Activated CD4-positive, alpha-beta T cell treated with anti-CD3 and anti-CD28 coated beads, Interleukin-2, Interleukin-4, amounts not matched to agents 100 ng/mL and 50 ng/mL, durations not matched to agents 16 hours and 8 hours (primary cell): ENCODE data around the gene KRTAP10-7.
"Not testable (repeated sequence)": the region's sequence is repeated elsewhere in the genome, so short reads cannot be mapped to it uniquely, and the experiment has no call there.

Experiments
- DNase-seq: peaks from one replicate; pipeline ENCODE4 v3.0.0-alpha.2; 2020; ENCODE audit warnings: low spot score

The KRTAP10-7 gene, protein sequence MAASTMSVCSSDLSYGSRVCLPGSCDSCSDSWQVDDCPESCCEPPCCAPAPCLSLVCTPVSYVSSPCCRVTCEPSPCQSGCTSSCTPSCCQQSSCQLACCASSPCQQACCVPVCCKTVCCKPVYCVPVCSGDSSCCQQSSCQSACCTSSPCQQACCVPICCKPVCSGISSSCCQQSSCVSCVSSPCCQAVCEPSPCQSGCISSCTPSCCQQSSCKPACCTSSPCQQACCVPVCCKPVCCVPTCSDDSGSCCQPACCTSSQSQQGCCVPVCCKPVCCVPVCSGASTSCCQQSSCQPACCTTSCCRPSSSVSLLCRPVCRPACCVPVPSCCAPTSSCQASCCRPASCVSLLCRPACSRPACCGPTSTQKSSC

DNA sequence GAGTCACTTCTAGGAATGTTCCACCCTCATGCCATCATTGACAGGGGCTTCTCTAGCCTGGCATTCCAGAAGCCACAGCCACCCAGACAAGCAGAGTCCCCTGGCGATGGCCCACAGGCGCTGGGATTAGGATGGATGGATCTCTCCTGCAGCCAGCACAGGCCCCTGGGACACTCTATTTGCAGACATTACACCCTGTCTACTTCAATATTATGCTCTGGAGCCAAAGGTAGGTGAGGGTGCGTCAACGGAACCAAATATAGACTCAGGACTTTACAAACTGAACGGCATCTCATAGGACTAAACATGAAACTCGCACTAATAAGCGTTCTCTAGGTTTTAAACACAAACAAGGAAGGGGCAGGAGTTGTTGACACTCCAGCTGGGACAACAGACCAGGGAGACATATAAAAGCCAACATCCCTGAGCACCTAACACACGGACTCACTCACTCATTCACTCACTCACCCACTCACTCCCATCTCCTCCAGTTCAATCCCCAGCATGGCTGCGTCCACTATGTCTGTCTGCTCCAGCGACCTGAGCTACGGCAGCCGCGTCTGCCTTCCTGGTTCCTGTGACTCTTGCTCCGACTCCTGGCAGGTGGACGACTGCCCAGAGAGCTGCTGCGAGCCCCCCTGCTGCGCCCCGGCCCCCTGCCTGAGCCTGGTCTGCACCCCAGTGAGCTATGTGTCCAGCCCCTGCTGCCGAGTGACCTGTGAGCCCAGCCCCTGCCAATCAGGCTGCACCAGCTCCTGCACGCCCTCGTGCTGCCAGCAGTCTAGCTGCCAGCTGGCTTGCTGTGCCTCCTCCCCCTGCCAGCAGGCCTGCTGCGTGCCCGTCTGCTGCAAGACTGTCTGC is at the start of gene KRTAP10-7:
KRTAP10-7 (plus strand) TSS at position 480 of the 861 bp plus-strand sequence; CDS start at position 505, 25 bp downstream.
- not testable (repeated sequence) for DNase-seq

DNA sequence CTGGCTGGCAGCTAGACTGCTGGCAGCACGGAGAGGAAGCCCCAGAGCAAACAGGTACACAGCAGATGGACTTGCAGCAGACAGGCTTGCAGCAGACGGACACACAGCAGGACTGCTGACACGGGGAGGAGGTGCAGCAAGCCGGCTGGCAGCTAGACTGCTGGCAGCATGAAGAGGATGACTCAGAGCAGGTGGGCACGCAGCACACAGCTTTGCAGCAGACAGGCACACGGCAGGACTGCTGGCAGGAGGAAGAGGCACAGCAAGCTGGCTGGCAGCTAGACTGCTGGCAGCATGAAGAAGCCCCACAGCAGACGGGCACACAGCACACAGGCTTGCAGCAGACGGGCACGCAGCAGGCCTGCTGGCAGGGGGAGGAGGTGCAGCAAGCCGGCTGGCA is 49.6 kb upstream of the KRTAP10-7 start:
- no peak for DNase-seq

DNA sequence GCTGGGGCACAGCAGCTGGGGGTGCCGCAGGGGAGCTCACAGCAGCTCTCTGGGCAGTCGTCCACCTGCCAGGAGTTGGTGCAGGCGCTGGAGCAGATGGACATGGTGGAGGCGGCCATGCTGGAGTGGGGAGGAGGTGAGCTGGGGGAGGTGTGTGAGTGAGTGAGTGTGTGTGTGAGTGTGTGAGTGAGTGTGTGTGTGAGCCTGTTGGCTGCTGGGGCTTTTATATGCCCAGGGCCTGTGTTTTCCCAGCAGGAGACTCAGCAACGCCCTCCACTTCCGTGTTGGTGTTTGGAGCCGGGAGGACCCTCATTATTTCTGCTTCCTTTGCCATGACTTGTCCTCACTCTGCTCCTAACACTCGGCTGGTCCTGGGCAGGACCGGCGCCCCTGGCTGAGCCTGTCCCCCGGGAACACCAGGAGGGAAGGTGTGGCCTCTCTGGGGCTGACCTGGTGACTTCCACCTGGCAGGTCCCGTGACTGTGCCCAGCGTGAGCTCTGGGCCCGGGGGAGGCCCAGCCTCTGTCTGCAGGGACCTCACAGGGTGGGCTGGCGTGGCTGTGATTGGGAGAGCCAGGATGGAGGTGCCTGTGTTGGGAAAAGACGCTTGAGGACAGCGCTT is 48.9 kb upstream of the KRTAP10-7 start, which contains the start of gene KRTAP10-2:
KRTAP10-2 (minus strand) TSS at position 166 of the 622 bp plus-strand sequence; CDS start at position 119, 47 bp downstream.
- no peak for DNase-seq

DNA sequence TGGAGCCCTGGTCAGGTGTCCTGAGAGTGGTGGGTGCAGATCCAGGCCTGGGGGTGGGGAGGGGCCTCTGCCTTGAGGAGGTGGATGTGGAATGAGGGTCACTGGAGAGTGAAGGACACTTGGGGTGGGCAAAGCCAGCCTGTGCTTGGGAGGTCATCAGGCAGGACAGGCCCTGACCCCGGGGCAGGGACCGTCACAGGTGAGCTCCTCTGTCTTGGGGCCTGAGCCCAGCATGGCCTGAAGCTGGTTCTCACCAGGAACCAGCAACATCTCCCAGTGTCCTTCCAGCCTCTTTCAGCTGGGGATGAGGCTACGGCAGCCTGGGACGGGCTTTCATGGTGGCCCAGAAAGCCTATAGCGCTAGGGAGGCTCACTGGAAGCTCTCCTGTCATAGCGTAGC is 48.3 kb upstream of the KRTAP10-7 start:
- no peak for DNase-seq

DNA sequence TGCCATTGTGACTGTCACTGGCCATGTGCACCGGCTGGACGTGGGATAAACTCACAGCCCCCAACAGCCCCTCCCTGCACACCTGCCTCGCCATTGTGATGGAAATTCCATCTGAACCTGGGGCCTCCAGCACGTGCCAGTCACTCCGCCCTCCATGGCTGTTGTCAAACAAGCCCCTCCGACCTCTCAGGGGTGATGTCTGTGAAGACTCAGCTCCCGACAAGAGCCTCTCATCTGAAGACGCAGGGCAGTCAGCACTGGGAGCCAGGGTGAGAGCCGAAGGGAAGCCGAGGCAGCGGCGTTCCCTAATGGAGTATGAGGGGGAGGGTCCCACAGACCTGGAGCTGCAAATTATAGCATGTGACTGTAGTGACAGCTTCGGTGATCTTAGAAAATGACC is 47.7 kb upstream of the KRTAP10-7 start:
- no peak for DNase-seq

DNA sequence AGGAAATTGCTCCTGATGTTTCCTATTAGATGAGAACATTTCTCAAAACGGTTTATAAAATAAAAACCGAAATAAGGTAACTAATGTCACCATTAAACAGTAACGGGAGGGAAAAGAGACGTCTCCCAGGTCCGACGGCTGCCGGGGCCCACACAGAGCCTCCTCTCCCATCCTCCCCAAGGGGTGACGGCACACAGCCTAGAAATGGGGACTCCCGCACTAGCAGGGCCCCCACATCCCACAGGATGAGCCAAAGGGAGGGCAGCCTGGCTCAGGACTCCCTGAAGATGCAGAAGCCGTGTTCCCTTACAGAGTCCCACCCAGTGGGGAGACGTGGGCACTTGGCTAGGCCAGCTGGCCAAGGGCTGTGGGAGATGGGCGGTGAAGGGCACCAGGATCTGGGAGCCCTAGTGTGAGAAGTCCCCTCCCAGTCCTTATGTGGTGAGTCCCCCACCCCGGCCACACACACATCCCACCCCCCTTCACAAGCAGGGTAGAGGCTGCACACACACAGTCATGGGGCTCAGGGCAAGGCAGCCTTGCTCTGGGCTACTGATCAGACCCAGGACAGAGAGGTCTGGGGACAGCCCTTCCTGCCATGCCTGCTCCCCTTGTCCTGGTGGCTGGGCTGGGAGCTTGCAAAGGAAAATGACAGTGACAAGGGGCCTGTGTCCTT is 45.1 kb upstream of the KRTAP10-7 start:
- no peak for DNase-seq

DNA sequence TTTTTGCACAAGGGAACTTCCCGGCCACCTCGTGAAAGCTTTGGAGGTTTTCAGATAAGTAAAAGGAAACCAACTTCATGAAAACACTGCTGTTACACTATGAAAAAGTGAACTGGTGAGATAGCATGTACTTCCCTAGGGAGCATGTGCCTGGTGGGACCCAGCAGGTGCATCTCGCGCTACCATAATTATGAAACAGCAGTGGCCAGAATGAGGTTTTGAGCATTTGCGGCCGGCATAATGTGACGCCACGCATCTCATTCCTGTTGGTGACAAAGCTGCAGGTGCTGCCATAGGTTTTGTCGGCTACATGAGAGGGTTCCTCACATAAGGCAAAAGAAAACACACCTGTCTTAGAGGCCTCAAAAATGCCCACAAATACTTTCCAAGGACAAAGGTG is 43.5 kb upstream of the KRTAP10-7 start:
- DNase-seq = no peak

DNA sequence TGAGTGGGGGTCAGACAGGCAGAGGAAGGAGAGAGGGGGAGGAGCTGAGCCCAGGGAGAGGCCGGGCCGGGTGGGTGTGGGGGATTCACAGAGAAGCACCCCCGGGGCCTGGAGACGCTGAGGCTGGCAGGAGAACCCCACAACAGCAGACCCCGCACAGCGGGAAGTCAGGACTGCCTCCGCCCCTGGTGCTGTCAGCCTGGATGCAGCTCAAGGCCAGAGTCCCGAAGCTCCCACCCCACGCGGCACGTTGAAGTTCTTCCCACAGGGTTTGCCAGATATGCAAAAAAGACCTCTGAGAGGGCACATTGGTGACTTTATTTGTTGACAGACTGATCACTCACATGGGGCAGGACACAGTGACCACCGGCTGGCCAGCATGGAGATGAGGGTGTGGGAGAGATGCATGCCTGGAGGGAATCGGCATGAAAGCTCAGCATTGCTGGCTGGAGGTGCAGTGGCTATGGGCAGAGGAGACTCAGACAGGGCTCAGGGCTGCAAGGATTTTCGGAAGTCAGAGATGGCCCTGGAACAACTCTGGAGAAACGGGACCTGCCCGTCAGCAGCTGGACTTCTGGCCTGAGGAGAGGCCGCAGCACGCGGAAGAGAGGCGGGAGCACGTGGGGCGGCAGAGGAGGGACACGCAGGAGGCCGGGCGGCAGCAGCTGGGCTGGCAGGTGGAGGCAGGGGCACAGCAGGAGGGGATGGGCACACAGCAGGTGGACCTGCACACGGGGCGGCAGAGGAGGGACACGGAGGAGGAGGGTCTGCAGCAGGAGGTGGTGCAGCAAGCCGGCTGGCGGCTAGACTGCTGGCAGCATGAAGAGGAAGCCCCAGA is 42.7 kb upstream of the KRTAP10-7 start:
- no peak for DNase-seq

DNA sequence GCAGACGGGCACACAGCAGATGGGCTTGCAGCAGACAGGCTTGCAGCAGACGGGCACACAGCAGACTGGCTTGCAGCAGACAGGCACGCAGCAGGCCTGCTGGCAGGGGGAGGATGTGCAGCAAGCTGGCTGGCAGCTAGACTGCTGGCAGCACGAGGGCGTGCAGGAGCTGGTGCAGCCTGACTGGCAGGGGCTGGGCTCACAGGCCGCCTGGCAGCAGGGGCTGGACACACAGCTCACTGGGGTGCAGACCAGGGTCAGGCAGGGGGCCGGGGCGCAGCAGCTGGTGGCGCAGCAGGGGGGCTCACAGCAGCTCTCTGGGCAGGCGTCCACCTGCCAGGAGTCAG is 42.1 kb upstream of the KRTAP10-7 start:
- not testable (repeated sequence) for DNase-seq

DNA sequence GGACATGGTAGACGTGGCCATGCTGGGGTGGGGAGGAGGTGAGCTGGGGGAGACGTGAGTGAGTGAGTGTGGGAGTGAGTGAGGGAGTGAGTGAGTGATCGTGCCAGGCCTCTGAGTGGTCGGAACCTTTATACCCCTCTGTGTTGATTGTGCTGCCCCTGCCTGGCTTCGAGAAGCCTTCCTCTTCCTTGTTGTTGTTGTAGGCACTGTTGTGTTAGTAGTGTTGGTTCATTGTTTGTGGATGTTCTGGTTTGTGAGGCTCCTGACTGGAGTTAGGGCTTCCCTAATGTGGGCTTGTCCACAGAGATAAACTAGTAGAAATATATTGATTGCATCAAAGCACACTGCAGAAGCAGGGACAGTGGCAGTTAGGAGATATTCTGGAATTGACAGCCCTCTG is 41.7 kb upstream of the KRTAP10-7 start, which contains the start of gene KRTAP10-3:
KRTAP10-3 (minus strand) TSS at position 101 of the 400 bp plus-strand sequence; CDS start at position 21, 80 bp downstream.
- DNase-seq = no peak

DNA sequence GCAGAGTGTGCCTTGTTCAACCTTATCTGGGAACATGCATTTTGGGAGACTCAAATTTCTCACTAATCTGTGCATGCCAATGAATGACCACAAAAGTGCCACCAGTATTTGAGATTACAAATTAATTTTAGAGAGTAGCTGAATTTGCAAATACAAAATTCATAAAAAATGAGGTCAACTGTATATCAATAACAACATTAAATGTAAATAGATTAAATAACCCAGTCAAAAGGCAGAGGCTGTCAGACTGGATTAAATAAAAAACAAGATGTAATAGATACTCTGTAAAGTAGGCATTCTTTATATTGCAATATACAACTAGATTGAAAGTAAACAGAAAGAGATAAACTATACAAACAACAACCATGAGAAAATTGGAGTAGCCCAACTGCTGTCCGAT is 36.3 kb upstream of the KRTAP10-7 start:
- no peak for DNase-seq

DNA sequence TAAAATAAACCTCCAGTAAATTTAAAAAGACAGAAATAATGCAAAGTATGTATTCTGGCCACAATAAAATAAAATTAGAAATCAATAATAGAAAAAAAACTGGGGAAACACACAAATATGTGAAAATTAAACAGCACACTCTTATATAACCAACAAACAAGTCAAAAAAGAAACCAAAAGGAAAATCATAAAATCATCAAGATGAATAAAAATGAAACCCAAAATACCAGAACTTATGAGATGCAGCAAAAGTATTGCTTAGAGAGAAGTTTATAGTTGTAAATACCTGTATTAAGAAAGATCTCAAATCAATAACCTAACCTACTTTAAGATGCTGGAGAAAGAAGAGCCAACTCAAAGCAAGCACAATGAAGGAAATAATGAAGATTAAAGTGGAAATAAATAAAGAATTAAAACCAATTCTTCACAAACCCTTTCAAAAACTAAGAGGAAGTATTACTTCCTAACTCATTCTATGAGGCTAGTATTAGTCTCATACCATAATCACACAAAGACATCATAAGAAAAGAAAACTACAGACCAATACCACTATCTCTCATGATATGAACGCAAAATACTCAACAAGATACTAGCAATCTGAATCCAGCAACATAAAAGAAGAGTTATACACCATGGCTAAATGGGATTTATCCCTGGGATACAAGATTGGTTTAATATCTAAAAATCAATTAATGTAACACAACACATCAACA is 35.4 kb upstream of the KRTAP10-7 start:
- no peak for DNase-seq

DNA sequence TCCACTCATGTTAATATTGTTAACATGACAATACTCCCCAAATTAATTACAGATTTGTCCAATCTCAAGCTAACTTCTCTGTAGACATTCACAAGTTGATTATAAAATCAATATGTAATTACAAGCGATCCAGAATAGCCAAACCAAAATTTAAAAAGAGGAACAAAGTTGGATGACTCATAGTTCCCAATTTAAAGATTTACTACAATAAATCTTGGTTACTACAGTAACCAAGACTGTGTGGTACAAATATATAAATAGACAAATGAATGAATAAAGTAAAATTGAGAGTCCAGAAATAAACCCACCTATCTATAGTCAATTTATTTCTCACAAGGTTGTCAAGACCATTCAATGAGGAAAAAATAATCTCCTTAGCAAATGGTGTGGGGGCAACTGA is 34.0 kb upstream of the KRTAP10-7 start:
- DNase-seq = no peak

DNA sequence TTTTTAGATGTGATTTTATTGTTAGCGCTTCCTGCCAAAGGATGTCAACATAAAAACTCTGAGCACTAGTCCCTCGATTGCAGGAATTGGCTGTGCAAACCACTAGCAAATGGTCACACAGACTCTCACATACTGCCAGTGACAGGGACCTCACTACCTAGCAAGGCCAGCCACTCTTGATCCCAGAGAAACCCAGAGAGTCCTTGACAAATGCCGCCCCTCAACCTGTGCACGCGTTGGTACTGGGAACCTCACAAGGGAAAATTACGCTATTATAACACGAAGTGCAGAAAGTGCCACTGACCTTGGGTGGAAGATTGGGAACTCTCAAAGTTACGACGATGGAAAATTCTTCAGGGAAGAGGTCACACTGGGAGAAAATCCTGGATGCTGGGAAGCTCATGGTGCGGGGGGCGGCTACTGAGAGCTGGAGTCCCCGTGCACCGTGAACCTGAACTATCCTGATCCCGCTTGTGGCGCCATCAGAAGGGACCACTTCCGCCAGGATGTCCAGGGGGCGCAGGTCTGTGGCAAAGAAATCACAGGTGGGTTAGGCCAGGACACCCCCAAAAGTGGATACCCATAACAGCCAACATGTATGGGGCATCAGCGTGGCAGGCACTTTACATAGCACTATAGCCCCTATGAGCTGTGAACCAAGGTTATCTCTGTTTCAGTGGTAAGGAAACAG is 32.8 kb upstream of the KRTAP10-7 start:
- no peak for DNase-seq

DNA sequence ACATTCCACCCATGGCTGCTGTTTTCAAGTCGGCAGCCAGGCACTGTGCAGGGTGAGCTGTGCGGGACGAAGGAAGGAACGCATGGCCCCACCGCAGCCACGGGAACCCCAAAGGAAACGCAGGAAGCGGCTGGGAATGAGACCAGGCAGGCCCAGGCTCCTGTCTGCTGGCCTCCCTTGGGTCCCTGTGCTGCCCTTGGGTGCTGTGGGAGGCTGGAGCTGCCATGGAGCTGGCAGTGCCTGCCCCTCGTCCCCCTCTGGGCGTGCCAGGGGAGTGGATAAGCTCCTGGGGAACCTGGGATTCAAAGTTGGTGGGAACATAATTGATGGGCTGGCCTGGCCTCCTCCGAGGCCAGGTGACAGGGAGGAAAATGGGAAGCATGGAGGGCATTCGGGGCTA is 32.1 kb upstream of the KRTAP10-7 start:
- DNase-seq = no peak

DNA sequence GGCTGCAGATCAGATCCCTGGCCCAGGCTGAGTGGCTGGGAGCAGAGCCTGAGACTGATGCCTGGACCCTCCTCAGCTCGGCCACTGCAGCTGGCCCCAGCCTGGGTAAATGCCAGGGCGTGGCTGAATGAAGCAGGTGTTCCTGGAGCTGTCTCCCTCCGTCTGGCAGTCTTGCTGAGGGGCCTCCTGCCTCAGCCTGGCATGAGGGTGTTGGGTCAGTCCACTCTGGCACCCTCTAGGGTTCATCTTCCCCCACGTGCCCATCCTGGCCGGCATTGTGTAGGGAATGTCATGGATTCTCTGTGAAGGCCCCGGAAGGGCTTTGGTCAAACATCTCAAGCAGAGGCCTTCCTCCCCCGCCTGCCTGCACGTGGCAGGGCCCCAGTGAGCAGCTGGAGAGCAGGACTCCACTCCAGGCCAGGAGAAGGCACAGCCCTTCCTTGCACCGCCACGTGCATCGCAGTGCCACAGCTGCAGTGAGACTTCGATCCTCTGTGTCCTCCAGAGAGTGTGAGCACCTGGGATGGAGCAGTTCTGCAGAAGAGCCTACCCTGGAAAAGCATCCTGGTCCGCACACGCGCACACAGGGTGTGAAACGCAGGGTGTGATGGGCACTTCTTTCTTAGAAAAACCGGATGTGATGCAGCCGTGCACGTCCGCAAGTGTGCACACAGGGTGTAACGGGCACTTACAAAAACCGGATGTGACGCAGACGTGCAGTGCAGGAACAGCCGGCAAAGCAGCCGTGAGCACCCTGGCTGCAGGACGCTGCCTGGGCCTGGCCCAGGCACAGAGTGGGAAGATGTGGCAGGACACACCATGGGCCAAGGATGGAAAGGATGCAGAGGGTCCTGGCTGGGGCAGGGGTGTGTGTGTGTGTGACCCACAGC is 31.5 kb upstream of the KRTAP10-7 start:
- DNase-seq = no peak

DNA sequence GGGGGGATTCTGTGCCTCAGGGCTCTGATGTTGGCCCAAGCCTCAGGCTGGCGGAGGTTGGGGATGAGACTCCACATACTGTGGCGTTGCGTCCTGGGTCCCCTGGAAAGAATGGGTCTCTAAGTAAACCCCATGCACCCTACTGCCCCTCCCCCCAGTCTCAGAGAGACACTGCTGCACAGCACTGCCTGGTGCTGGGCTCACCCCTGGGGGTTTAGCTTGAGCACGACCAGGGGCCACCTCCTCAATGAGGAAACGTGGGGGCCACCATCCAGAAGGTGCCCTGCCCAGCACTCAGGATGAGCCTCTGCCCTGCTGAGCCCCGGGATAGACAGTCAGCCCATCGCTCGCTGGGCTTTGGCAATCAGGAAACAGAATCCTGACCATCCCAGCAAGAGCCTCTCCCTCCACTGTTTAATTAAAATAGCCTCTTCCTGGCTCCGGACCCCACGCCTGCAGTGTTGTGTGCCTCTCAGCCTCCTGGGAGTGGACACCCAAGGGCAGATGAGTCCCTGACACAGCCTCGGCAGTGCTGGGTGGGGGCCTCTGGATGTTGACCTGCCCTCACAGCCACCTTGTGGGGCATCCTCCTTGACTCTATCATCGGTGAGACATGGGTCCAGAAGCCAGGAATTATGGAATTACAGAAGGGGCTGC is 30.4 kb upstream of the KRTAP10-7 start:
- DNase-seq = no peak

DNA sequence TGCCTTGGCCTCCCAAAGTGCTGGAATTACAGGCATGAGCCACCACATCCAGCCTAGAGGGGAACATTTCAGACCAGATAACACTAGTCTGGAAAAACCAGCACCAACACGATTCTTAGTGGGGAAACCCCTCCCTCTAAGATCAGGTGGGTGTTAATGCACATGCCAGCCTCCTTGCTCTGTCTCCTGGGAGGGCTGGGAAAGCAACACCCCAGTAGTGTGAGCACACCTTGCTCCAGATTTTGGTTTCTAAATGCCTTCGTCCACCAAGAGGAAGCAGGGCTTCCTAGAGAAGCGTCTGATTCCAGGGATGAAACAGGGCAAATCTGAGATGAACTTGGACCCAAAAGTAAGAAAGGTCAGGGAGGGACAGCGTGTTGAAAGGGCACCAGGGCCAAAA is 29.1 kb upstream of the KRTAP10-7 start:
- no peak for DNase-seq
